Osteocyte (in vitro differentiated cells): ENCODE measurements around the gene ELAVL3. TPM values are rescaled to one million over a fixed set of nuclear protein-coding genes. Genes with fewer than 3 reads are reported as not detected.

Source experiments
- DNase-seq: peaks from one replicate; pipeline ENCODE4 v3.0.0; 2021; ENCODE audit warnings: mixed read lengths; ENCODE audit not compliant: unreplicated experiment; ENCODE audit errors: extremely low spot score
- H3K27ac Mint-ChIP-seq: one replicate; pipeline ENCODE4 v1.8.0; 2021; ENCODE audit warnings: mild to moderate bottlenecking, mixed read lengths; ENCODE audit not compliant: unreplicated experiment
- H3K27me3 Mint-ChIP-seq: one replicate; pipeline ENCODE4 v1.8.0; 2021; ENCODE audit warnings: mixed read lengths; ENCODE audit not compliant: unreplicated experiment
- H3K36me3 Mint-ChIP-seq: one replicate; pipeline ENCODE4 v1.8.0; 2021; ENCODE audit warnings: mixed read lengths; ENCODE audit not compliant: unreplicated experiment
- H3K4me1 Mint-ChIP-seq: one replicate; pipeline ENCODE4 v1.8.0; 2021; ENCODE audit warnings: mixed read lengths; ENCODE audit not compliant: unreplicated experiment
- H3K4me3 Mint-ChIP-seq: one replicate; pipeline ENCODE4 v1.8.0; 2021; ENCODE audit warnings: mild to moderate bottlenecking, moderate library complexity, mixed read lengths; ENCODE audit not compliant: unreplicated experiment
- H3K9me3 Mint-ChIP-seq: one replicate; pipeline ENCODE4 v1.8.0; 2021; ENCODE audit warnings: mixed read lengths; ENCODE audit not compliant: unreplicated experiment
- CTCF ChIP-seq: fragments of 200-600 bp; sonication (generic); IDR thresholded peaks from 2 replicates; pipeline ENCODE4 v1.5.0; 2021; ENCODE audit warnings: antibody characterized with exemption, mild to moderate bottlenecking, moderate library complexity
- total RNA-seq: library from RNA; stranded (reverse); gene quantifications from 2 replicates; pipeline ENCODE4 v1.2.1, GENCODE V29; 2021

ELAVL3 gene
- total RNA-seq, 1 donor from 2014 or later = not detected

GRCh38 chr19:11451871-11452619 lies 28.8 kb downstream of the ELAVL3 start:
- DNase-seq = no peak
- Mint-ChIP-seq H3K36me3 (peaks cover 4% of the 10 kb centered on the region), H3K4me1 (peaks cover 3% of the 10 kb centered on the region), H3K27me3 (no peaks in the 10 kb centered on the region), H3K27ac (no peak overlapping the region), H3K4me3 (no peak overlapping the region), H3K9me3 (no peaks in the 10 kb centered on the region)
- TF ChIP-seq CTCF = no peak

GRCh38 chr19:11451327-11451870 lies 29.4 kb downstream of the ELAVL3 start:
- peaks cover 4% of the 10 kb centered on the region for H3K36me3 Mint-ChIP-seq
- no peaks in the 10 kb centered on the region for H3K27me3 Mint-ChIP-seq
- peaks cover 3% of the 10 kb centered on the region for H3K4me1 Mint-ChIP-seq
- H3K27ac Mint-ChIP-seq = no peak overlapping the region
- H3K4me3 Mint-ChIP-seq = no peak overlapping the region
- no peak for DNase-seq
- H3K9me3 Mint-ChIP-seq = no peaks in the 10 kb centered on the region
- no peak for TF ChIP-seq CTCF

GRCh38 chr19:11450570-11451326 lies 30.1 kb downstream of the ELAVL3 start:
- H3K4me1 Mint-ChIP-seq = peaks cover 3% of the 10 kb centered on the region
- no peaks in the 10 kb centered on the region for H3K27me3 Mint-ChIP-seq
- H3K4me3 Mint-ChIP-seq = no peak overlapping the region
- DNase-seq = no peak
- no peak overlapping the region for H3K27ac Mint-ChIP-seq
- H3K36me3 Mint-ChIP-seq = peaks cover 4% of the 10 kb centered on the region
- TF ChIP-seq CTCF = no peak
- H3K9me3 Mint-ChIP-seq = no peaks in the 10 kb centered on the region

- peaks cover 5% of the 10 kb centered on the region for H3K36me3 Mint-ChIP-seq
- no peak overlapping the region for H3K27ac Mint-ChIP-seq
- no peaks in the 10 kb centered on the region for H3K27me3 Mint-ChIP-seq
- no peak for TF ChIP-seq CTCF
- no peaks in the 10 kb centered on the region for H3K9me3 Mint-ChIP-seq
- DNase-seq = no peak
- H3K4me1 Mint-ChIP-seq = peaks cover 3% of the 10 kb centered on the region
- no peak overlapping the region for H3K4me3 Mint-ChIP-seq
Observed at GRCh38 chr19:11448923-11449554, 31.8 kb downstream of the ELAVL3 start.
